D721Med (cell line): ENCODE results near the gene ERBB4.

Experiments
- DNase-seq: peaks from one replicate; pipeline ENCODE4 v3.0.0; 2011; ENCODE audit warnings: low spot score; ENCODE audit not compliant: insufficient read length
- FAIRE-seq: peaks from 2 replicates; lab custom pipeline; 2011; peaks lifted over from hg19 to GRCh38; lab: Jason Lieb, UNC
- CTCF ChIP-seq: IDR thresholded peaks from 2 replicates; pipeline ENCODE4 v1.5.1; 2012; ENCODE audit warnings: mild to moderate bottlenecking, control low read depth; ENCODE audit not compliant: insufficient read depth; ENCODE audit errors: missing control alignments

Gene ERBB4

DNA sequence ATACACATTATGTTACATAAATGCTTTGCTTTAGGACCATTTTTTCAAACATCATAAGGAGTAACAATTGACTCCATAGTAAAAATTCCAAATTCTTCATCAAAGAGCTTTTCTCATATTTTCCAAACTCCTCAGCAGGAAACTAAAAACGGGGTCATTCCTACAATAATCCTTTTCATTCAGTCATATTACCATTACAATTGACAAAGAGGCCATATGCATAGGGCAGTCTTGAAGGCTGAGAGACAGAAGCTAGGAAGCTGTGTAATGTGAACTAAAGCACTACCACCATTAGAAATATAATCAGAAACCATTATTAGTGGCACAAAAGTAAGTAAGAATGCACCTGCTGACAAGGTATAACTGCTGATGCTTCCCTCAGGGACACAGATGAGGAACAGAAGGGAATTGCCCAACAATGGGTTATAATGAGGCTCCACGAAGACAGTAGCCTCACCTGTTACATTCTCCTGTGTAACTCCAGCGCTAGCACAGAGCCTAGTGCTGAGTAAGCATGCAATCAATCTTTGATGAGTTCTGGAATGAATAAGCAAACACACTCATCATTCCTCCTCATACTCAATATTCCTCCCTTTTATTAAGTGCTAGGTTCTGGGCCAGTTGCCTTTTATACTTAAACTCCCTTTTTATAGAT lies 1039.9 kb downstream of the ERBB4 start:
- no peak for TF ChIP-seq CTCF
- FAIRE-seq (no peak), DNase-seq (no peak)

DNA sequence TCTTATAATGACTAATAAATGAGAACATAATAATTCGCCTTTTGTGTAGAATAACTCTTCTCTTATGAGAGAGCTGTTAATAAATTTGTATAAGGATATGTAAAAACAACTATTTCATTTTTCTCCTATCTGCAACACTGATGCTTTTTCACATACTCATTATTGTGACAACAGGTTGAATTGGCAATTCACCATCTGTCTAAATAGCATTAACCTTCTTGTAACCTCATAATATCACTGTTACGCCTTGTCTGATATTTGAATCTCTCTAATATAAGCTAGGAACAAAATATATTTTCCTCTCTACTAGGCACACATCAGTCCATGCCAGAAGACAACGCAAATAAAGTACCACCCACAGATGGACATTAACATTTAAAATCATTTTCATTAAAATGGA lies 1043.3 kb downstream of the ERBB4 start:
- no peak for TF ChIP-seq CTCF
- DNase-seq: no peak
- FAIRE-seq: no peak

DNA sequence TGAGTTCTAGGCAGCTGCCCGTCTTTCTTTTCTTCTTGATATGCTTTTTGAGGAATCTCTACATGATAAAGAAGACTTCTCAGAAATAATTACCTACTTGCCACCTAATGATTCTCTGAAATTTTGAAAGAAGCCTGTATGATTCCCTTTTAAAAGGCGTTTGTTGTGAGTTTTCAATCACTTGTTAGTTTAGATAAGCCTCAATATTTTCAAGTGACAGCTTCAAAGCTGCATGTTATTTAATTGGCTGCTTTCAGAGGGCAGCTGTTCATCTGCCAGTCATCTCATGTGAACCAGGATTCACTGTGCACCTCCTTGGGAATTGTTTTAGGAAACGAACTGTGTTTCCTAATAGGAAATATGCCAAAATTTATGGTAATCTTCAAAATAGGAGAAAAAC lies 1044.1 kb downstream of the ERBB4 start:
- no peak for DNase-seq
- FAIRE-seq: no peak
- TF ChIP-seq CTCF: no peak

DNA sequence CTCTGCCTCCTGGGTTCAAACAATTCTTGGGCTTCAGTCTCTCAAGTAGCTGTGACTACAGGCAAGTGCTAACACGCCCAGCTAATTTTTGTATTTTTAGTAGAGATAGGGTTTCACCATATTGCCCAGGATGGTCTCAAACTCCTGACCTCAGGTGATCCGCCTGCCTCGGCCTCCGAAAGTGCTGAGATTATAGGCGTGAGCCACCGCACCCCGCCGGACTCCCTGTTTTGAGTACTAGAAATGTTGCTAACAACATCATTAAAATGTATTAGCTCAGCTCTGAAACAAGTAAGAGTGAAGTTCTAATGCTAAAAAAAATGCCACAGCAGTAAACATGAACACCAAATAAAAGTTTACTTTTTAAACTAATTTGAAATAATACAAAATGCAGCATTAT lies 1044.5 kb downstream of the ERBB4 start:
- FAIRE-seq: no peak
- DNase-seq: no peak
- TF ChIP-seq CTCF: no peak

GRCh38 chr2:211487733-211488132 lies 1050.9 kb downstream of the ERBB4 start:
- no peak for TF ChIP-seq CTCF
- DNase-seq (no peak), FAIRE-seq (no peak)

DNA sequence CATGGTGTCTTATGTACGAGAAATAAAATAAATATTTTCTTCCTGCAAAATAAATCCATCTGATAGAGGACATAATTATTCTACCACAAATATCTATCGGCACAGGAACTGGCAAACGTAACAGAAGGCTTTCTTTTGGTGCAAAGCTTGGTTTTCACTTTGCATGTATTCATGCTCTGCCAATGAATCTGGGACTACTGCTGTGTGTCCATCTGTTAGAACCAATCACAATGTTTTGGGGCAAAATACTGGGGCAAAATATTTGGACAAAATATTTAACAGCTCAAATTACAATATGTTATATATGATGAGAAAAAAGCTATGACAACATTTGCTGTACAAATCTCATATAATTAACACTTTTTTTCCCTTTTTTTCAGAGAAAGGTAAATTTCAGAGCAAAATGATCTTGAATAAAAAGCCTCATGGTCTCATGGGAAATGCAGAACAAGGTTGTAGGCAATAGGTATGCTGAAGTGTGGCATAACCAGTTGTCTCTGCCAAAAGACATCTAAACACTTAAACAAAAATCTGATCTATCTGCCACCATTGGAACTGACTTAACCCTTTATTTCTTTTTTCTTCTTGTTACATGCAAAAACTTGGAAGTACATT lies 1059.0 kb downstream of the ERBB4 start:
- no peak for TF ChIP-seq CTCF
- no peak for FAIRE-seq
- DNase-seq: no peak

GRCh38 chr2:211477537-211478275 lies 1060.9 kb downstream of the ERBB4 start:
- TF ChIP-seq CTCF: no peak
- DNase-seq (no peak), FAIRE-seq (no peak)
